ENCODE results near the gene SFMBT2.

- TF ChIP-seq, protein P1, sequence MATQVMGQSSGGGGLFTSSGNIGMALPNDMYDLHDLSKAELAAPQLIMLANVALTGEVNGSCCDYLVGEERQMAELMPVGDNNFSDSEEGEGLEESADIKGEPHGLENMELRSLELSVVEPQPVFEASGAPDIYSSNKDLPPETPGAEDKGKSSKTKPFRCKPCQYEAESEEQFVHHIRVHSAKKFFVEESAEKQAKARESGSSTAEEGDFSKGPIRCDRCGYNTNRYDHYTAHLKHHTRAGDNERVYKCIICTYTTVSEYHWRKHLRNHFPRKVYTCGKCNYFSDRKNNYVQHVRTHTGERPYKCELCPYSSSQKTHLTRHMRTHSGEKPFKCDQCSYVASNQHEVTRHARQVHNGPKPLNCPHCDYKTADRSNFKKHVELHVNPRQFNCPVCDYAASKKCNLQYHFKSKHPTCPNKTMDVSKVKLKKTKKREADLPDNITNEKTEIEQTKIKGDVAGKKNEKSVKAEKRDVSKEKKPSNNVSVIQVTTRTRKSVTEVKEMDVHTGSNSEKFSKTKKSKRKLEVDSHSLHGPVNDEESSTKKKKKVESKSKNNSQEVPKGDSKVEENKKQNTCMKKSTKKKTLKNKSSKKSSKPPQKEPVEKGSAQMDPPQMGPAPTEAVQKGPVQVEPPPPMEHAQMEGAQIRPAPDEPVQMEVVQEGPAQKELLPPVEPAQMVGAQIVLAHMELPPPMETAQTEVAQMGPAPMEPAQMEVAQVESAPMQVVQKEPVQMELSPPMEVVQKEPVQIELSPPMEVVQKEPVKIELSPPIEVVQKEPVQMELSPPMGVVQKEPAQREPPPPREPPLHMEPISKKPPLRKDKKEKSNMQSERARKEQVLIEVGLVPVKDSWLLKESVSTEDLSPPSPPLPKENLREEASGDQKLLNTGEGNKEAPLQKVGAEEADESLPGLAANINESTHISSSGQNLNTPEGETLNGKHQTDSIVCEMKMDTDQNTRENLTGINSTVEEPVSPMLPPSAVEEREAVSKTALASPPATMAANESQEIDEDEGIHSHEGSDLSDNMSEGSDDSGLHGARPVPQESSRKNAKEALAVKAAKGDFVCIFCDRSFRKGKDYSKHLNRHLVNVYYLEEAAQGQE (IDR thresholded peaks at IDR 0.05; ENCODE audit: low read depth): no peak
- TF ChIP-seq CREB1 (IDR thresholded peaks at IDR 0.05; ENCODE audit: low read depth) (no peak), NFIC (IDR thresholded peaks at IDR 0.05) (no peak), RAD21 (IDR thresholded peaks at IDR 0.05; ENCODE audit: low read depth) (no peak), EGR1 (IDR thresholded peaks at IDR 0.05) (no peak), CEBPB (IDR thresholded peaks at IDR 0.05) (no peak)
Measured at GRCh38 chr10:7408291-7409044, 2.4 kb downstream of the SFMBT2 start.

Data from Ishikawa (cell line).